Measurements from ENCODE around the gene PRICKLE2.

GRCh38 chr3:64130436-64130835 is 94.8 kb downstream of the PRICKLE2 start:
- TF ChIP-seq GABPA (IDR thresholded peaks at IDR 0.05; ENCODE audit: low read depth) (no peak), CTCF (IDR thresholded peaks at IDR 0.05 in 2 of 3, conservative IDR thresholded peaks at IDR 0.05 in 1 of 3; ENCODE audit: control insufficient read depth in 2 of 3, extremely low read depth in 1 of 3, insufficient read depth in 1 of 3, low read depth in 3 of 3, low read length in 3 of 3) (no peak), CBFB (IDR thresholded peaks at IDR 0.05; ENCODE audit: low read depth) (no peak)

Measured in GM12878 (cell line).